ENCODE data around the gene FSHR.

FSHR gene

DNA sequence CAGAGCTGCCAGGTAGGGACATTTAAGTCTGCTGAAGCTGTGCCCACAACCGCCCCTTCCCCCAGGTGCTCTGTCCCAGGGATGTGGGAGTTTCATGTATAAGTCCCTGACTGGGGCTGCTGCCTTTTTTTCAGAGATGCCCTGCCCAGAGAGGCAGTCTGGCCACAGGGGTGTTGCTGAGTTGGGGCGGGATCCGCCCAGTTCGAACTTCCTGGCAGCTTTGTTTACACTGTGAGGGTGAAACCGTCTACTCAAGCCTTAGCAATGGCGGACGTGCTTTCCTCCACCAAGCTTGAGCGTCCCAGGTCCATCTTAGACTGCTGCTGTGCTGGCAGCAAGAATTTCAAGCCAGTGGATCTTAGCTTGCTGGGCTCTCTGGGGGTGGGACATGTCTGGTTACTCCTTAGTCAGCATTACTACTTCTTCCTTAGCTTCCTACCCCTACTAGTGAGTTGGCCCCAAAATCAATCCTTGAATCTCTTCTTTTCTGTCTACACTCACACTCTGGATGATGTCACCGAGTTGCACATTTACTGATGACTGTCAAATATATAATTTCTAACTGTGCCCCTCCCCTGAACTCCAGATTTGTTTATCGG lies 31.8 kb upstream of the FSHR start:
- no peak for DNase-seq (ENCODE audit: extremely low read depth, insufficient read length)
- no peak overlapping the region for H3K4me3 ChIP-seq (replicated peaks; ENCODE audit: low read depth, low read length)
- no peaks in the 10 kb centered on the region for H3K36me3 ChIP-seq (ENCODE audit: control insufficient read depth, insufficient read depth, low read length)
- no peaks in the 10 kb centered on the region for H3K27me3 ChIP-seq (replicated peaks; ENCODE audit: control insufficient read depth, insufficient read depth, low read length)
- no peak for TF ChIP-seq CTCF (IDR thresholded peaks at IDR 0.05; ENCODE audit: insufficient read depth, low read length, poor library complexity, severe bottlenecking)

DNA sequence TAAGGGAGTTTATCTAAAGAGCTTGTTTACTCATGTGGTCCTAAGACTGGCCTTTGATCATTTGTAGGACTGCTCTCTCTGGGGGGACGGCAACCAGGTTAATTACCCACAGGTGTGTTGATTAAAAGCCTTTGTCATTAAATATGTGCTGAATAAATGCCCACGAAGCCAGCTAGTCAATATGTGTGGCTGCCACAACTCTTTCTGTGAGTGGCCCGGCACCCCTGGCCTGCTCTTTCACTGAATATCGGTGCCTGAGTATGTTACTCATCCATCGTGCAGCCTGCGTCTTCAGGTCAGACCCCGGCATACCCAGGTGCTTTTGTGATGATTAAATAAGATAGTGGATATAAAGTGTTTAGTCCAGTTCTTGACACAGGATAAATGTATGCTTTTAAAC lies 24.3 kb upstream of the FSHR start:
- Histone ChIP-seq H3K4me3 (replicated peaks; ENCODE audit: low read depth, low read length) (no peak overlapping the region), H3K27me3 (replicated peaks; ENCODE audit: control insufficient read depth, insufficient read depth, low read length) (no peaks in the 10 kb centered on the region), H3K36me3 (ENCODE audit: control insufficient read depth, insufficient read depth, low read length) (no peaks in the 10 kb centered on the region)
- no peak for DNase-seq (ENCODE audit: extremely low read depth, insufficient read length)
- no peak for TF ChIP-seq CTCF (IDR thresholded peaks at IDR 0.05; ENCODE audit: insufficient read depth, low read length, poor library complexity, severe bottlenecking)

GRCh38 chr2:49177194-49177593 lies 22.9 kb upstream of the FSHR start:
- no peaks in the 10 kb centered on the region for H3K36me3 ChIP-seq (ENCODE audit: control insufficient read depth, insufficient read depth, low read length)
- no peak overlapping the region for H3K4me3 ChIP-seq (replicated peaks; ENCODE audit: low read depth, low read length)
- no peak for DNase-seq (ENCODE audit: extremely low read depth, insufficient read length)
- no peak for TF ChIP-seq CTCF (IDR thresholded peaks at IDR 0.05; ENCODE audit: insufficient read depth, low read length, poor library complexity, severe bottlenecking)
- H3K27me3 ChIP-seq (replicated peaks; ENCODE audit: control insufficient read depth, insufficient read depth, low read length), result no peaks in the 10 kb centered on the region

- no peak for DNase-seq (ENCODE audit: extremely low read depth, insufficient read length)
- no peak overlapping the region for H3K4me3 ChIP-seq (replicated peaks; ENCODE audit: low read depth, low read length)
- no peaks in the 10 kb centered on the region for H3K36me3 ChIP-seq (ENCODE audit: control insufficient read depth, insufficient read depth, low read length)
- no peaks in the 10 kb centered on the region for H3K27me3 ChIP-seq (replicated peaks; ENCODE audit: control insufficient read depth, insufficient read depth, low read length)
- TF ChIP-seq CTCF (IDR thresholded peaks at IDR 0.05; ENCODE audit: insufficient read depth, low read length, poor library complexity, severe bottlenecking), result no peak
Observed at GRCh38 chr2:49175831-49176230, 21.5 kb upstream of the FSHR start.

GRCh38 chr2:49174750-49175149 lies 20.4 kb upstream of the FSHR start:
- DNase-seq (ENCODE audit: extremely low read depth, insufficient read length), result no peak
- TF ChIP-seq CTCF (IDR thresholded peaks at IDR 0.05; ENCODE audit: insufficient read depth, low read length, poor library complexity, severe bottlenecking), result no peak
- no peak overlapping the region for H3K4me3 ChIP-seq (replicated peaks; ENCODE audit: low read depth, low read length)
- H3K36me3 ChIP-seq (ENCODE audit: control insufficient read depth, insufficient read depth, low read length), result no peaks in the 10 kb centered on the region
- H3K27me3 ChIP-seq (replicated peaks; ENCODE audit: control insufficient read depth, insufficient read depth, low read length), result no peaks in the 10 kb centered on the region

DNA sequence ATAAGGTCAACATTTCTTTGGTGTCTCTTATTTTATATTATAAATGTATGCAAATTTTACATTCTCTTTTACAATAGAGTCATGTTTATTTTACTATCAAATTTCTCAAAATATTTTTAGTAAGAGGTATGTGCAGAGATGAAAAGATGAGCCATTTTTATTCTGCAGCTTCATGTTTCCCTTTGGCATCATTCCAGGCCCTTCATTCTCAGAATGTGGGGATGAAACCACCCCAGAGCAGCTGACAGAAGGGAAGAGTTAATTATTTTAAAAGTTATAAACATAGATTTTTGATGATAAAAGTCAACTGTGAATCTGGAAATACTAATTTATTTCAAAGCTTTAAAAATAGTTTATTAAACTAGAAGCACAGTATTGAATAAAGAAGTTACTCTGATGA lies 12.8 kb upstream of the FSHR start:
- no peaks in the 10 kb centered on the region for H3K27me3 ChIP-seq (replicated peaks; ENCODE audit: control insufficient read depth, insufficient read depth, low read length)
- H3K4me3 ChIP-seq (replicated peaks; ENCODE audit: low read depth, low read length), result no peak overlapping the region
- H3K36me3 ChIP-seq (ENCODE audit: control insufficient read depth, insufficient read depth, low read length), result no peaks in the 10 kb centered on the region
- TF ChIP-seq CTCF (IDR thresholded peaks at IDR 0.05; ENCODE audit: insufficient read depth, low read length, poor library complexity, severe bottlenecking), result no peak
- no peak for DNase-seq (ENCODE audit: extremely low read depth, insufficient read length)
